ENCODE results near the gene RTN4IP1.

Gene RTN4IP1

GRCh38 chr6:106522562-106523250 lies 106.6 kb downstream of the RTN4IP1 start:
- Histone ChIP-seq H3K27me3 (peaks cover 19% of the 10 kb centered on the region), H3K36me3 (no peaks in the 10 kb centered on the region), H3K4me3 (ENCODE audit: low read depth, low read length) (no peak overlapping the region), H3K9me3 (no peaks in the 10 kb centered on the region), H3K4me1 (no peaks in the 10 kb centered on the region; the same call in 1 of the 2 replicates)
- no peak for DNase-seq
- TF ChIP-seq CTCF (IDR thresholded peaks at IDR 0.05; ENCODE audit: low read depth, low read length), result no peak

Measured in BE2C (cell line).